Measurements from ENCODE around the gene CCDC92.
"Not testable (repeated sequence)": the region's sequence is repeated elsewhere in the genome, so short reads cannot be mapped to it uniquely, and the experiment has no call there.

CCDC92 gene

DNA sequence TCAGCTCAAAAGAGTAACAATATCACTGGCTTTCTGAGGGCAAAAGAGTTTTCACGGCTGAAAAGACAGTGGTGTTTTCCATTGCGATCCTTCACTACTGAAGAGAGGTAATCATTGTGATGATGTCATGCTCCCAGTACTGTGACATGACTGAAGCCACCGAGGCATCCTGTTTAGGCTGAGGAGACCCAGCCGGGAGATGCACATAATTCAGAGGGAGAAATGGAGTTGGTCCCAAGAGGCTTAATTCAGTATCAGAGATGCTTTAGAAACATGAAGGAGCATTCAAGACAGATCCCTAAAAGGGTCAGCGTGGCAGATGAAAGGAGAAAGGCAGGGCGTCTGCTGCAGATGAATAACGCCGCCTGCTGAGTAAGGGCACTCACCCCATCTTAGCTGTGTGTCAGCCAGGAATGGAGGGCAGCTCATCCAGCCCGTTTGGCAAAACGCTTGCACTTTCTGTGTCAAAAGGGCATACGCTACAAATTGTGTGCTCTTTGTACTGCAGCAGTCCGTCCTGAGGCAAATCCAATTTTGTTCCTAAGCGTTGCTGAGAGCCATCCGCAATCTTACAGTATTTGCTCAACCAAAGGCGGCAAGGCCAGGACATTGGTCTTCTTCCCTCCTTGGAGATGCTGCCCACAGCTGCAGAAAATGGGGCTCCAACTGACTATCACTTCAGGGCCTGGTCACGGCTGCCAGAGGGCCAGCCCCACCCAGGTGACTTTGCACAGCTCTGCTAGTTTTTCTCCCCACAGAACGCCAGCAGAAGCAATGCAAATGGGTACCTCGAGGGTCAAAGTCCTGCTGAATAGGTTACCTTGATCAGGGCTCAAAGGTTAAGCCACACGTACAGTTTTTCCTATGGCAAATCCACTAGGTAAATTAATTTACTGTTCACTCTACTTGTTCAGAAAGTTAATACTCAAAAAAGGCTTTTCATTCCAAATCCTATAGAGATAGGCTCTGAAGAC is 23.5 kb downstream of the CCDC92 start:
- DNase-seq (ENCODE audit: low spot score) = no peak

DNA sequence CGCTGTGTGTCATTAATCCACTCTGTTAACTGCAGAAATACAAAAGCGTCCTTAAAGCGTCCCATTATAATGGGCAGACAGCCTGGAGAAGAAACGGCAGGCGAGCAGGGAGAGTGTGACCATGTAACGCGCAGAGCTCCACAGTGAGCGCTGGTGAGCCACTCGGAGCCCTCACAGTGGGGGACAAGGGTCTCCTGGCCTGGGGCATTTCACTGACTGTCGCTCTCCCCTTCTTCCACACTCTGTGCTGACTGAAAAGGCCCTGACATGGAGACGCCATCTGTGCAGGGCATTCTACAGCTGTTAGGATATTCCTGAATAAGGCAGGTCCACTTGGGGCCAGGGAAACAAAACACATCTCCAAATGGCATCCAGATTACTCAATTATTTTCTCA is 24.2 kb downstream of the CCDC92 start:
- DNase-seq (ENCODE audit: low spot score) = no peak

DNA sequence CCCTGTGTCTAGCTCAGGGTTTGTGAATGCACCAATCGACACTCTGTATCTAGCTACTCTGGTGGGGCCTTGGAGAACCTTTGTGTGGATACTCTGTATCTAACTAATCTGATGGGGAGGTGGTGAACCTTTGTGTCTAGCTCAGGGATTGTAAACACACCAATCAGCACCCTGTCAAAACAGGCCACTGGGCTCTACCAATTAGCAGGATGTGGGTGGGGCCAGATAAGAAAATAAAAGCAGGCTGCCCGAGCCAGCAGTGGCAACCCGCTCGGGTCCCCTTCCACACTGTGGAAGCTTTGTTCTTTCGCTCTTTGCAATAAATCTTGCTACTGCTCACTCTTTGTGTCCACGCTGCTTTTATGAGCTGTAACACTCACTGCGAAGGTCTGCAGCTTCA is 25.1 kb downstream of the CCDC92 start:
- not testable (repeated sequence) for DNase-seq (ENCODE audit: low spot score)

DNA sequence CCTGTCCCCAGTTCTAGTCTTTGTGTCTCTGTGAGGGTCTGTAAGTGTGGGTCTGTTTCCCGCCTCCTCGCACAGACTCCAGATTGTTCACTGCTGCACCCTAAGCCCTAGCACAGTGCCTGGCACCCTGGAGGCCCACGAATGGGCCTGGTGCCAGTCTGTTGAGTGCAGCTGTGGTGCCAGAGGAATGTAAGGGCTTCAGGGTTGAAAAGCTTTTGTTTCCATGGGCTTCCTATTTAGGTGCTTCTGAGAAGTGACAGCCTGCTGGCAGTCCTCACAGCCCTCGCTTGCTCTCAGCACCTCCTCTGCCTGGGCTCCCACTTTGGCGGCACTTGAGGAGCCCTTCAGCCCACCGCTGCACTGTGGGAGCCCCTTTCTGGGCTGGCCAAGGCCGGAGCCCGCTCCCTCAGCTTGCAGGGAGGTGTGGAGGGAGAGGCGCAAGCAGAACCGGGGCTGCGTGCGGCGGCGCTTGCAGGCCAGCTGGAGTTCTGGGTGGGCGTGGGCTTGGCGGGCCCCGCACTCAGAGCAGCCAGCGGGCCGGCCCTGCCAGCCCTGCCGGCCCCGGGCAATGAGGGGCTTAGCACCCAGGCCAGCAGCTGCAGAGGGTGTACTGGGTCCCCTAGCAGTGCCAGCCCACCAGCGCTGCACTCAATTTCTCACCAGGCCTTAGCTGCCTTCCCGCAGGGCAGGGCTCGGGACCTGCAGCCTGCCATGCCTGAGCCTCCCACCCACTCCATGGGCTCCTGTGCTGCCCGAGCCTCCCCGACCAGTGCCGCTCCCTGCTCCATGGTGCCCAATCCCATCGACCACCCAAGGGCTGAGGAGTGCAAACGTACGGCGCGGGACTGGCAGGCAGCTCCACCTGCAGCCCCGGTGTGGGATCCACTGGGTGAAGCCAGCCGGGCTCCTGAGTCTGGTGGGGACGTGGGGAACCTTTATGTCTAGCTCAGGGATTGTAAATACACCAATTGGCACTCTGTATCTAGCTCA is 25.8 kb downstream of the CCDC92 start:
- not testable (repeated sequence) for DNase-seq (ENCODE audit: low spot score)

DNA sequence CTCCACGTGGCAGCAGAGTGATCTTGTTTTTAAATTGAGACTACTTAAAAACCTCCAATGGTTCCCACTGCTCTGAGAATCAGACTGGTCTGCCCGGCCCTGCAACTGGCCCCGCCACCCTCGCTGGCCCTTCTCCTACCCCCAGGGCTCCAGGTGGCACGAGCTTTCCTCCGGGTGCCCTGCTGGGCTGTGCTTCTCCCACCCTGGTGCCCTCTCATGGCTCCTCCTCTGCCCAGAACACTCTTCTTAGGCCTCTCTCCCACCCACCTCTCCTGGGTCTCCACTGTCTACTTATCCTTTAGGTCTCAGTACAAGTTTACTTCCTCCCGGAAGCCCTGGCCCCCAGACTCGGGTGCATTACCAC is 26.5 kb downstream of the CCDC92 start:
- no peak for DNase-seq (ENCODE audit: low spot score)

DNA sequence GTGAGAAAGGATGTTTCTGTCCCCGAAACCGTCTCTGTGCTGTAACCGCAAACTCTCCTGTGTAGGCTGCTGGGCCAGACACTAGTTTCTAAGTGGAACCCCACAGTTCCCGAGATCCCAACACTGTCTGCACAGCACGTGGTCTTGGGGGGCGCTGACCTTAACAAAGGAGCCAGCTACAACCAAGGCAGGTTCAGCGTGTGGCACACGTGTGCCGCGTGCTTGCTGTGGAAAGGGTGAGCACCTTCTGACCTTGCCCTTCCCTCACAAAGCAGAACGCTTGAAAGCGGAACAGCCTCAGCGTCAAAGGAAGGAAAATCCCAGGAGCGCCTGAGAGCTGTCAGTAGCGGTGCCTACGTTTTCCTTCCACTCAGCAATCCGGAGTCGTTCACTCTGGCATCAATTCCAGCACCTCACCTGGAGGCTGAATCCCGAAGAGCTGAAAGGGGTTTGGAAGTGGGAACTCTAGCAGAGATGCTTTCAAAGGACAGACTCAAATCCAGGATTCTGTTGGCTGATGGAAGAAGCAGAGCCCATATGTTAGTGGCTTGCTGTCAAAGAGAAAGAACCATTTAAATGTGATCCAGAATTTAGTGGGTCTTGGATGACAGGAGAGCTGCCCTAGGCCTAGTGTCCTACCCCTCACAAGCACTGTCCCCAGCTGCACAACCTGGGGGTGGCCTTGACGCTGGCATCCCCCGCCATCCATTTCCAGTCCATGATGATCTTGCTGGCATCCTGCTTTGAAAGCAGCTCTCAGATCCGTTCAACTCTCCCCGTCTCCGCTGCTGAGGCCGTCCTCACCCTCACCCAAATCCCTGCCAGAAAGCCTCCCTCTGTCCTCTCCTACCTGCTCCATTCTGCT is 27.1 kb downstream of the CCDC92 start:
- no peak for DNase-seq (ENCODE audit: low spot score)

DNA sequence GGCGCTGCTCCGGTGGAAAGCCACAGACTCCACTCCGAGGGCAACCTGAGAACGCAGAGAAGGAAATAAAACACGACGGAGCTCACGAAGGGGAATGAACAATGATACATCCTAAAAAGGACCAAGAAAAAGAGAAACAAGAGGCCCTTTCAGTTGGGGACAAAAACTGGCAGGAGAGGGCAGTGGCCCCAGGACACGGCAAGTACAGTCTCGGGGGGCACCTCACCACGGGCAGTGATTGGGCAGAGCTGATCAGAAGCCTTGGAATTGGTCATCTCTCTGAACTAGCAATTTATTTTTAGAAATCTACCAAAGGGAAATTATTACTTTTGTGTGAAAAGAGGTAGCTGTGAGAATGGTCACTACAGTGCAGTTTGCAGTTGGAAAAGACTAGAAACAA is 27.9 kb downstream of the CCDC92 start:
- DNase-seq (ENCODE audit: low spot score) = no peak

DNA sequence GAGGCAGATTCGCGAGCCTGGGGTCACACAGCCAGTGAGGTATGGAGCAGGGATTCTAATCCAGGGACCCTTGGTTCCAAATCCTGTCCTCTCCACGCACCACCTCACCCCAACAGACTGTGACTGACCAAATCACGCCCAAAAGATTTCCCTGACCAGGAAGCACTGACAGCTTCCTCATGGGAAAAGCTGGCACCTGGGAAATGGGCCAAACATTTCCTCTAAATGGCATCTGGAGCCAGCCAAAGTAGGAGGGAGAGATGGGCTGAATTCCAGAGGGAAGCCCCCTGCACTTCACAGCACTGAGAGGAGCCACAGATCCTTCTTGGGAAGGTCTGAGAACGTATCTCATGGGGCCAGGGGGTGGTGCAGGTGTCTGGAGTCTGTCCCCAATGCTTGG is 28.8 kb downstream of the CCDC92 start:
- DNase-seq (ENCODE audit: low spot score) = no peak

DNA sequence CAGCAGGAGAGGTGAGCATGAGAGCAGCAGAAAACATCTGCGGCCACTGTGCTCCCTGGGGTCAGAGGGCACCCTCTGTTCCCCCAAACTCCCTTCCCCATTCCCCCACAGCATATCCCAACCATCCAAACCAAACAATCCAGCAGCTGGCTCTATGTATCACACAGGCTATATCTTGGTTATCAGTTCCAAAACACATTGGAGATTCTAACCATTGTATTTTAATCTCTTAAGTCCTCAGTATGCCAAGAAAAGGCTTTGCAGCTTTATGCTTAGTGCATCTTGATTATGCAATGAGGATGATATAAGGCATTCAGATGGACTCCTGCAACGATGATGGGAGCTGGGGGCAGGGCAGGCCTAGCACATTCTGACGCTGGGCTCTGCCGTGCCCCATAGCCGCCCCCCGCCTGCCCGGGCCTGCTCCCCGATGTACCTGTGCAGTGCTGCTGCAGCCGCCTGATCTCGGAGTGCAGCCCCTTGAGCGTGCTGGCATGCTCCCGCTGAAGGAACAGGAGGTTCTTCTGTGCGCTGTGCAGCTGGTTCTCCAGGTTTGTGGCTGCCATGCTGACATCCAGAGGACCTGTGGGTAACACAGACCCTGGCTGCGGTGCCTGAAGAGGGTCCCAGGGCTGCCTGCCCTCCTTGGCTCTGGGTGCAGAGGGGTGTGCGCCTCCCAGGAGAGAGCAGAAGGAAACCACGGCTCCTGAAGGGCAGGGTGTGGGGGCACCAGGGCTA is 29.6 kb downstream of the CCDC92 start:
- no peak for DNase-seq (ENCODE audit: low spot score)

DNA sequence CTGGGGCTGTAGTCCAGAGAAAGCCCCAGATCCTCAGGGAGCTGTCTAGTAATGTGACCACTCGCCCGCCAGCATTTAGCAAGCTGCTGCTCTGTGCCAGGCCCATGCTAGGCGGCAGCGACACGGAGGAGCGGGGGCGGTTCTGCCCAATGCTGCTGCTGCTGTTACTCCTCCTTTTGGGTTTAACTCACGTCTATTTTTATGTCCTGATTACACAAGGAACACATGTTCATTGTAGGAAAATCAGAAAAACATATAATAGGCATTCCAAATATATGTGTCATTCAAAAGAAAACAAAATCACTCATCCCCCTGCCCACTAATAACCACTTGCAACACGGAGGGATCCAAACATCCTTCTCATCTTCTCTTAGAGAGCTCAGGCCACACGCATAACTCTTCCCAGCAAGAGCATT is 30.4 kb downstream of the CCDC92 start:
- no peak for DNase-seq (ENCODE audit: low spot score)

DNA sequence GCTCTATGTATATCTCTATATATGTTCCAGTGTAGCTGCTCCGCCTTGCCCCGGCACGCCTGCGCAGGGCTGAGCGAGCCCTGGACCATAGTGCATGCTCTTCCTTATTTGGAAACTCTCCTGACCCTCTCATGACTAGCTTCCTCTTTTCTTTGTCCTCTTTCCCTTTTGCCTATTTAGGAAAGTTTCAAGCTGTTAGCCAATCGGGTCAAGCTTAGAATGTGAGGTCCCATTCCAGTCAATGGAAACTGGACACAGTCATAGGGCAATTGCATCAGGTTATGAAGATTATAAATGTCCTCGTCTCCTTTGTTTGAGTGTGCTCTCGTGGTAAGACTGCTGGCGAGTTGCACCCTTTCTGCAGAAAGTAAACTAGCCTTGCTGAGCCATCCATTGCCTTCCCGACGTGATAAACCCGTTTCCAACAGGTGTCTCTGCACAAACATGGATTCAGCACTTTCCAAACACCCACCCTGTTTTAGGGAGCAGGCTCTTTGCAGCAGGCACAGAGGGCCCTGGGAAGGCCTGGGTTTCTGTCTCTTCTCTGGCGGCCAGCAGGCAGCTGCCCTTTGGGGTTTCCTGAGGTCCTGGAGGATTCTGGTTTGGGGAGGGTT is 30.9 kb downstream of the CCDC92 start:
- no peak for DNase-seq (ENCODE audit: low spot score)

DNA sequence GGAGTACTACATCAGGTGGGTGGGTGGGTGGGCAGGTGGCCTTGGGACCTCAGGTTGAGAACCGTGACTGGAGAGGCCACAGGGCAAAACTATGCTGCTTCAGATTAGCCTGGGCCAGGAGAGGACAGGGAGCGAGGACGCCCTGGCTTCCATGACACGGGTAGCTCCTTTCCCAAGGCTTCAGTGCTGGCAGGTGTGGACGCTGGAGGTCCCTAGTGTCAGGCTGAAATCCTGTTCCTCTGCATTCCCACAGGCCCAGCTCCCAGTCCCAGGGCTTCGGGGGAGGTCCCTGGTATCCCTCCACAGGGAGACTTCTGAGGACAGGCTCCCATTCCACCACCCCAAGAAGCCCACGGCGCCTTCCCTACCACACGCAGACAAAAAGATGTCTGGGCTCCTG is 31.6 kb downstream of the CCDC92 start:
- DNase-seq (ENCODE audit: low spot score) = no peak

DNA sequence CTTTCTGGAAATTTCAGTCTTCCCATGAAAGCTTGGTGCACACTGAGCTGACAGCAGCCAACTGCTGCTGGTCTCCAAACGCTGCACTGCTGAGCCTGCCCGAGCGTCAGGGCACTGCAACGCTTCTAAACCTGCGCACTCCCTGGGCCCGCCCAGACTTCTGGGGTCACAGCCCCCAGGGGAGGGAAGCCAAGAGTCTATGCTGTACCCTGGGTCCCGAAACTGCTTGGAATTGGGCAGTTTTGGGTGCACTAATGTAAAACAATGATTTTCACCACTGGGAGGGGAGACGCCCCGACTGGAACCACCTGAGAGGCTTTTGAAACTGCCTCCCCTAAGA is 32.0 kb downstream of the CCDC92 start:
- no peak for DNase-seq (ENCODE audit: low spot score)

DNA sequence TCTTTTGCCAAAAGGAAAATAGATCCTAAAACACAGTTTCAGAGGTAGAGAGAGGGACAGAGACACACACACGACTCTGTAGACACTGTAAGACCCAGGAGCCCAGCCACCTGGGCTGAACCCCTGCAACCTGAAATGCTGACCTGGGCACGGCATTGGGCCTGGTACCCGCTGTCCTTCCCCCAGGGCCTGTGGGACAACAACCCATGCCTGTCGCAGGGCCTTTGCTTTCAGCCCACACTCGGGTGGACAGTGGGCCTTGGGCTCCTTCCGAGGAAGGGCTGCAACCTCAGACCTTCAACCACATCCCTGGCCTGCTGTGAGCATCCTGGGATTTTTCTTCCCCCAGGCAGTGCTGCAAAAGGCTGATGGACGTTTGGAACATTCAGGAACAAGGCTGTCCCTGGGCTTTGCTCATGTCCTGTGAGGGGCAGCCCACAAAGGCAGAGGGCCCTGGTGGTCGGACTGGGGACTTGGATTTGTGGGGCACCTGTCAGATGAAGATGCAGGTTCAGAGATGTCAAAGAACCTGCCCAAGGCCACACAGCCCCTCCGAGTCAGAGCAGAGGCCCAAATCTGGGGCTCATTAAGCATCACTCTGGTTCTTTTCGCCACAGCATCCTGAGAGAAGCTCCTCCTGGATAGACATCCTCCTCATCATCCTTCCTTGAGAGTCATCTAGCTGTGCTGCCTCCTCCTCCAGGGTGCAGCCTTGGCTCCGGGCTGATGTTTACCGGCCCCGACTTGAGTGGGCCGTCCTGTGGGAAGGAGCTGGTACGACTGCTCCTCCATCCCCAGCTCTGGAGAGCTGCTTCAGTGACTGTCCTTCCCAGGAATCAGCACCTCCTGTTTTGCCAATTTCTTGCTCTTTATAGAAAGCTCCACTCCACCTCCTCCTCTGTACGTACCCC is 32.7 kb downstream of the CCDC92 start:
- DNase-seq (ENCODE audit: low spot score) = no peak

DNA sequence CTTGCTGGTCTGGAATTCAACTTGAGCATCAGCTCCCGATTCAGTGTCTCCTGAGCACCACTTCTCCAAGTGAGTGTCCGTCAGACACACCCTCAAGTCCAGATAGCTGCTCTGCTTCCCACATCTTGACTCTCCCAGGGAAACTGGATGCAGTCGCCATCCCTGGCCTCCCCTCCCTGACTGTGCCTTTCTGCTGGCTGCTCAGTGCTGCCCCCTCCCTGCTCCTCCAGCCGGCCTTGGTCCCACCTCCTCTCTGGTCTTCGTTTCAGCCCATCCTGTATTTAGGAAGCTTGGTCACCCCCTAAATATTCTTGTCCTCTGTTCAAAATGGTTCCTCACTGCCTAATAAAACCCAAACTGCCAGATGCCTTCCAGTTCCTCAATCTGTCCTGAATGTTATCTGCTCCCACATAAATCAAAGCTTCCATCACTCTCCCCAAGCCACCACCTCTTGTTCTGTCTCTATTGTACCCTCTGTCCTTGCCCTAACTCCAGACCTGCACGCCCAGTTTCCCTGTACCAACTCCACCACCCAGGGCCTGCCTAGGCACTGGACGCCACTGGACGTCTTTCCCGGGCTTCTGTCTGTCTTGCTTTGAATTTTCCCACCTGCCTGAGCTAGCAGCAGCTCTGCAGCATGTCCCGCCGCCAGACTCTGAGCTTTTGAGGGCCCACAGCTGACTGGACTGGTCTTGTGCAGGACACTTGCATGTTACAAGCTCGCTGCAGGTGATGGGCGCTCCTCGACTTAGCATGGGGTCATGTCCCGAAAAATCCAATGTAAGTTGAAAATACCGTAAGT is 33.8 kb downstream of the CCDC92 start:
- DNase-seq (ENCODE audit: low spot score) = no peak

DNA sequence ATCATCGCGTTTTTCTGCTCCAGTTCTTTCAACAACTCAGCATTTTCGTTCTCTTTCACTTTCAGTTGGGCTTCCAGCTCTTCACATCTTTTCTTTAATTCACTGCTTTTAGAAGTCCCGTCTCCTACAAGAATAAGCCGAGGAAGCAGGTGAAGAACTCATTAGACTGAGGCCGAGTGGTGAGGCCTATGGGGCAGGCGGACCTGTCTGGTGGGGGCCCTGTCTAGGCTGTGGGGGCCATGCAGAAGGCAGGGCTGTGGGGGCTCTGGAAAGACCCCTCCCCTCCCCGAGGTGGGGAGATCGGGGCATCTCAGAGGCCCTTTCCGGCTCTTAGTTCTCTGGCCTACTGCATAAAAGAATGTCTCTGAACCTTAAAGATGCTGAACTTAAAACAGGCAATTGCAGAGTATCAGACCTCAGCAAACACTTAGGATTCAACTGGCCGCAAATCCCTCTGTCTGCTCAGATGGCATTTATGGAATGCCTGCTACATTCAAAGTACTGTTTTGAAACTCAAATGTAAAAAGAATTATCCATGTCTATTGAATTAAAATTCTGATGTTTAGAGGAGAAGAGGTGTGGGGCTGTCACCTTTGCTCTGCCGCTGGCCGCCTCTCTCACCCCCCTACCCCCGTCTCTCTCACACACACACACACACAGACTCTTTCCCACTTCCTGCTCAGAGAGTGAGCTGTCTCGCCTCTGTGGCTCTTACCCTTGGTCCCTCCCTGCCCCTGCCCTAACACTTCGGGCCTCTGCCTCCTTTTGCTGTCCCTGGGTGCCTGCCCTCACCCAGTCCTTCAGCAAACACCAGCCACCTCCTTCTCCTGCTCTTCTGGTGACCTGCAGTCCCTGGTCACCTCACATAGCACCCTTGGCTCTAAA is 34.7 kb downstream of the CCDC92 start:
- peak; percentile 71 for DNase-seq (ENCODE audit: low spot score)

DNA sequence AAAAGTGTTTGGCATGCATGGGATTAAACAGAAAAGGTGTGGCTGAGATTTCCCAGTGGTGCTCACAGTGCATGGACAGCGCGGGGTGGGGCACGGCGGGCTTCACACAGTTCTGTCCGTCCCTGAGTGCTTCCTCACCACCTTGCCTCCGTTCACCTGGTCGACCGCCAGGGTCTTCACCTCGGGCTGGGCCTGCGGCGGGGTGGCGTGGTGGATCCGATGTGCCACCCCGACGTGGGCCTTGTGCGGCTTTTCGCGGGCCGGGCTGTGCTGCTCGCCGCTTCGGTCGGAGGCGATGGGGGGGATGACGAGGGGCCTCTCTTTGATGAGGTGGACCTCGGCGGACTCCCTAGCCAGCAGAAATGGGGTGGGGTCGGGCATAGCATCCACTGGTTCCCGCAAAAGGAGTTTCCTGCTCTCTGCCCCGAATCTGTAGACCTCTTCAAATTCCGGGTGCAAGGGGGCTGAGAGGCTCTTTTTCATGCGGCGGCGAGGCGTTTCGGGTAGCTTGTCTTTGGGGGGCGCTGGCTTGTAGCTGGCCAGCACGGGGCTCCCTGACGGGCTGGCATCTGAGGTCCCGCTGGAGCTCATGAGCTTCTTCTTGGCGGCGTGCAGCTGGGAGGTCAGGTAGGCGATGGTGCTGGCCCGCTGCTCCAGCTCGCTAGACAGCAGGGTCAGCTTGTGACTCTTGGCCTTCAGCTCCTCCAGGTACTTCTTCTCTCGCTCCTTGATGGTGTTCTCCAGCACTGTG is 35.5 kb downstream of the CCDC92 start:
- DNase-seq (ENCODE audit: low spot score) = no peak
